ENCODE measurements around the gene SIGLEC6.

Gene SIGLEC6

GRCh38 chr19:51548213-51548651 lies 16.8 kb upstream of the SIGLEC6 start:
- no peak for DNase-seq

- DNase-seq, result no peak
Measured at GRCh38 chr19:51547397-51548212, 16.1 kb upstream of the SIGLEC6 start.

- no peak for DNase-seq
Measured at GRCh38 chr19:51546650-51547396, 15.4 kb upstream of the SIGLEC6 start.

DNA sequence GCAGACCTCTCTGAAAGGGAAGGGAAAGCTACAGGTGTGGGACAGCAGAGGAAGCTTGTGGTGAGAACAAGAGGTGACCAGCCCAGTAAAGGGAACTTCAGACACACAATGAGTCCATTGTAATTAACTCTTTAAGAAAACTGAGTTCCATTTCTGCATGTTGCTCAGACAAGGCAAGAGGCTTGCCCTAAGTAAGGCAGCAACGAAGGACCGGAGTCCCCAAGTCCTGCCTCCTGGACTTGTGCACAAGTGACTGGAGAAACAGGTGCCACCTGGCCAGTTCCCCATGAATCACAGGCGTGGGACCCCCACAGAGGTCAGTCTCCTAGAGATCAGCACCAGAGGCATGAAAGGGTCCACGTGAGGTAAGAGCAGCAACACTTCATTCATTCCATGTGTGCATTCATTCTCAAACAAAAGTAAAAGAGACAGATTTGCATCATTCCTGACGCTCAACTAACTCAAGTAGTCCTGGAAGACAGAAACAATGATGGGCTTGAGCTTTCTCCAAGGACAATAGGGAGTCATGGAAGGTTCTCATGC lies 14.7 kb upstream of the SIGLEC6 start:
- no peak for DNase-seq

DNA sequence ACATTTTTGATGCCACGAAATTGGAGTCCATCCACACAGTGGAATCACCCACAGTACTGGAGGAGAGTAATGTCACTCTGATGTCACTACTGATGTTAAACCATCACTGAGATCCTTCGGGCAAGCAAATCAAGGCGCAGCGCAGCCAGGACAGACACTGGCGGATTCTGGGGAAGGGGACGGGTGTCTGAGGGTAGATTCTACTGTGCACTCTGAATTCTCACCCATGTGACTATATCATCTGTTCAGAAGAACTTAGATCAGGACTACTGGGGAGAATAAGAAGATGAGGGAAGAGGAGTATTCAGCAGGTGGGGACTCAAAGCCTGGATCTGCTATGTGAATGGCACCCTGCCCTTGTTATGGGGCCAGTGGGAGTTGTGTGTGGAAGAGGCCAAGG lies 12.6 kb upstream of the SIGLEC6 start:
- no peak for DNase-seq

- no peak for DNase-seq
Measured at GRCh38 chr19:51542699-51543098, 11.2 kb upstream of the SIGLEC6 start.

GRCh38 chr19:51541458-51542357 lies 10.2 kb upstream of the SIGLEC6 start:
- no peak for DNase-seq

DNA sequence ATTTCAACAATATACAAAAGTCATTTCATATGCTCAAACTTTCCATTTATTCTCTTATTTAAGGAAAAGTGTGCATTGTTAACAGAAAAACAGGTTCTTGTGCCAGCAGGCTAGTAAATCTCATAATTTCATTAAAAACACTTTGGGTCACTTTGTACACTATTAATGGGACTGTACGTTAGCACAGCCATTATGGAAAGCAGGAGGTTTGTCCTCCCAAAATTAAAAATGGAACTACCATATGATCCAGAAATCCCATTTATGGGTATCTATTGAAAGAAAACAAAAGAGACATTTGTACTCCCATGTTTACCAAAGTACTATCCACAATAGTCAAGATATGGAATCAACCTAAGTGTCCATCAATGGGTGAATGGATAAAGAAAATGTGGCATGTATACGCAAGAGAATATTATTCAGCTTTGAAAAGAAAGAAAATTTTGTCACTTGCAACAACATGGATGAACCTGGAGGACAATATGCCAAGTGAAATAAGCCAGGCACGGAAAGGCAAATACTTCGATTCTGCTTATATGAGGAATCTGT lies 8.4 kb upstream of the SIGLEC6 start:
- no peak for DNase-seq

- no peak for DNase-seq
Measured at GRCh38 chr19:51535535-51535934, 4.1 kb upstream of the SIGLEC6 start.

DNA sequence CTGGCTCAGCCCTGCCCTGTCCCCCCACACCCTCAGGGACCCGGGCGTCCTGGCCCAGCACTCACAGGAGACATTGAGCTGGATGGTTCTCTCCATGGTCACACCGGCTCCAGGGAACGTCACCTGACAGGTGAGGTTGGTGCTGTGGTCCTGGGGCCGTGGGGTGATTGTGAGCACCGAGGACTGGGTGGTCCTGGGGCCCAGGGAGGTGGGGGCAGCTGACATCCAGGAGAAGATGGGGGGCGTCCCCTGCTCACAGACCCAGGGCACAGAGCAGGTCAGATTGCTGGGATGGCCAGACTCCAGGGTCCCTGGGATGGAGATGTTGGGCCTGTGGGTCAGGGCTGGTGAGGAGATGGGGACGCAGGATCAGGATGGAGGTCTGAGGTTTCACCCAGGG lies 854 bp downstream of the SIGLEC6 start:
- DNase-seq, result no peak

GRCh38 chr19:51529301-51529700 lies 2.2 kb downstream of the SIGLEC6 start:
- no peak for DNase-seq

DNA sequence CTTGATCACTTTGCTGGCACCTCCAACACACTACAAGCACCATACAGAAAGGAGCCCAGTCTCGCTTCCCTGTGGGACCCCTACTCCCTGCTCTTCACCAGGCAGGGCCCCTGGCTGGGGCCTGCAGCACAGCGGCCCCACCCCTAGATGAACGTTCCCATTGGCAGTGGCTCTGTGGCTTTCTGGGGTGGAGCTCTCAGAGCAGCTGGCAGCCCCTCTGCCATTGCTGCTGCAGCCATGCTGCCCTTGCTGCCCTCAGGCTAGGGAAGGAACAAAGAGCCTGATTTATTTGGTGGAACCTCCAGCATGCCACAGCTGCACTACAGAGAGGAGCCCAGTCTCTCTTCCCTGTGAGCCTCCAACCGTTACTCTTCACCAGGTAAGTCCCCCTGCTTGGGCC lies 5.8 kb downstream of the SIGLEC6 start:
- DNase-seq, result no peak

GRCh38 chr19:51524666-51525264 lies 6.7 kb downstream of the SIGLEC6 start:
- DNase-seq, result no peak

GRCh38 chr19:51521781-51522180 lies 9.7 kb downstream of the SIGLEC6 start:
- no peak for DNase-seq

DNA sequence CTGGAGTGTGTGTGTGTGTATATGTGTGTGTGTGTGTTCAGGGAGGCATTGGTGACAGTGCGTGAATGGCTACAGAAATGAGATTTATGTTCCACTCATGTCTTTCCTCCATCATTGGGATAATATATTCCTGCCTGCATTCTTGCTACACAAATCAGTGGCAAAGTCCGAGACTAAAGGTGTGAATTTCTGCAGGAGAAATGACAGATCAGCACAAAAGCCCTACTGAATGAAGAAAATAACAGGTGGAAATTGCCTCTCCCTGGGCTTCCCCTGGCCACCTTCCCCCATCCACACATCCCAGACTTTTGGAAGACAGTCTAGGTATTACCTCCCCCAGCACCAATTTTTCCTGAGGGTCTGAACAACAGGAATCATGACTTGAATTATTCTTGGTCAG lies 10.1 kb downstream of the SIGLEC6 start:
- DNase-seq, result no peak

- no peak for DNase-seq
Measured at GRCh38 chr19:51520728-51521127, 10.7 kb downstream of the SIGLEC6 start.

DNA sequence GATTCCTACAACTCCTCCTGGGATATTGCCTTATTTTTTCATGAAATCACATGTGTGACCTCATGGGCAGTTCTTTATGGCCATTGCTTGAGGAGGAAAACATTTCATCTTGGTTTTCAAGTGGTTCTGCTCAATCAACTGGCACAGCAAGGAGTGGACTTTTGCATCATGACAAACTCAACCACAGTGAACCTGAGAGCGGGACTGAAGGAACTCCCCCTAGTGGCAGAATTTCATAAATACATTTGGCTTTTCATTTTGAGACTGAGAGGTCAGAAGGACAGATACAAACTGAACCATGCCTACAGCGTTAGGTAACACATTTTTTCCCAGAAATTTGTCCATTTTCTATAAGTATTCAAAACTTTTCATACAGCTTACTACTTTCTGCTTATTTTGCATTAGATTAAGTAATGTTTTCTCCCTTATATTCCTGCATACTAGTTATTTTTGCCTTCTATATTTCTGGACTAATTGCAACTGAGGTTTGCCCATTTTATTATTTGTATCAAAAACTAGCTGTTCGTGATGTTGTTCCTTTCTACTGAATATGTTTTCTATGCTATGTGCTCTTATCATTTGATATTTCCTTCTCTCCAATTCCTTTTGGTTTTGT lies 16.5 kb downstream of the SIGLEC6 start:
- peak; percentile 52 for DNase-seq

GRCh38 chr19:51513968-51514367 lies 17.5 kb downstream of the SIGLEC6 start:
- DNase-seq, result no peak

GRCh38 chr19:51511353-51511752 lies 20.1 kb downstream of the SIGLEC6 start:
- DNase-seq, result no peak

GRCh38 chr19:51509823-51510660 lies 21.4 kb downstream of the SIGLEC6 start:
- no peak for DNase-seq
